GM19351 (cell line): ENCODE measurements around the gene BLOC1S4.
"Not testable (repeated sequence)": the region's sequence is repeated elsewhere in the genome, so short reads cannot be mapped to it uniquely, and the experiment has no call there.

Source experiments
- ATAC-seq: cut with Tn5 transposase; IDR thresholded peaks from one replicate; pipeline ENCODE4 v1.9.1; 2021; ENCODE audit warnings: mild to moderate bottlenecking, moderate library complexity; ENCODE audit not compliant: unreplicated experiment

Gene BLOC1S4

GRCh38 chr4:6734165-6734786 lies 18.3 kb downstream of the BLOC1S4 start:
- no peak for ATAC-seq

DNA sequence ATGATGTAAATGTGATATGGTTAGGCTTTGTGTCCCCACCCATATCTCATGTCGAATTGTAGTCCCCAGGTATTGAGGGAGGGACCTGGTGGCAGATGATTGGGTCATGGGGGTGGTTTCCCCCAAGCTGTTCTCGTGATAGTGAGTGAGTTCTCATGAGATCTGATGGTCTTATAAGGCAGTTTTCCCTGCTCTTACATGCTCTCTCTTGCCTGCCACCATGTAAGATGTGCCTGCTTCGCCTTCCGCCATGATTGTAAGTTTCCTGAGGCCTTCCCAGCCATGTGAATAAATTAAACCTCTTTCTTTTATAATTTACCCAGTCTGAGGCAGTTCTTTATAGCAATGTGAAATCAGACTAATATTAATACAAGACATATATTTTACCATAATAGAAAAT lies 23.9 kb downstream of the BLOC1S4 start:
- ATAC-seq: no peak

DNA sequence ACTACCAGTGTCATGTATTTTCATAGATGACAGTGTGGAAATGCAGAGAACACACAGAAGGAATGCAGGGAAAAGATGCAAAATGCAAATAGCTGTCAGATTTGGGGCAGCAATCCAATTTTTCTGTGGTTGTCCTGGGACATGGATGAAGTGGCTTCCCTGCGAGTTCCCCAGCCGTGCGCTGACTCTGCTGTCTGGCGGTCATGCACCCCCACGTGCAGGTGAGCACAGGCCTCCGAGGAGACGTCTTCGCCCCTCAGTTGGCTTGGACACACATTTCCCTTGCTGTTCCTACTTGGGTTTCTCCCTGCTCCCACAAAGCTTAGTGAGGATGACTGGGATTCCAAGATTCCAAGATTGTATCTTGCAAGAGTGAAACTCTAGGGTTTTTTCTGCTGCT lies 24.4 kb downstream of the BLOC1S4 start:
- ATAC-seq: no peak

DNA sequence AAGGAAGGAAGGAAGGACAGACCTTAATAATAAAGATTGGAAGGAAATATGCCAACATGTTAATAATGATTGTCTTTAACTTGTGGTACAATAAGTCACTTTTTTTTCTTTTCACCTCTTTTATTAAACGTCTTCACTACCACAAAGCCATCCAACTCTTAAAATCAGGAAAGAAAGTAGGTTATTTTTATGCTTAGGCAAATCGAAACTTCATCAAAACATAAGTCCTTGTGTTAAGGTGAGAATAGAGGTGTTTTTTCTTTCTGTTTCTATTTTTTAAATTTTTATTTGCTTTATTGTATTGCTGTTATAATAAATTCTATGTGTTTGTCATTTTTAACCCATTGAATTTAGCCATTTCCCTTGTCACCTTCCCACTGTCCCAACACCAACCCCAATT lies 26.5 kb downstream of the BLOC1S4 start:
- ATAC-seq: no peak

DNA sequence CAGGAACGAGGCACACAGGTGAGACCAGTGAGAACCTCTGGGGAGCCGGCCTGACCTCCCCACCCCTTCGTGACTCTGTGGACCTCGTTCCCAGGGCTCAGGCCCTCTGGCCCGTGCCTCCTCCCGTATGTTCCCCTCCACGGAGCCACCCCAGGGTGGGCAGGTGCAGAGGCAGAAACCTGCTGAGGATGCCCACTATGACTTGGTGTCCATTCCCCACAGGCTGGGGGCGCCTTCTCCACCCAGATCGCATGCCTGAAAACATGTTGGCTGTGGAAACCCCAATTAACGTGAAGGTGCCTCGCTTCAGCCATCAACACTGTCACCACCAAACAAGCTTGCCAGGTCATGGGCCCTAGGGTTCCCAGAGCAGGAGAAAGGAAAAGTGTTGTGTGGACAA lies 27.0 kb downstream of the BLOC1S4 start:
- ATAC-seq: no peak

- no peak for ATAC-seq
Measured at GRCh38 chr4:6746721-6747293, 30.8 kb downstream of the BLOC1S4 start.

GRCh38 chr4:6747294-6748051 lies 31.5 kb downstream of the BLOC1S4 start:
- no peak for ATAC-seq

DNA sequence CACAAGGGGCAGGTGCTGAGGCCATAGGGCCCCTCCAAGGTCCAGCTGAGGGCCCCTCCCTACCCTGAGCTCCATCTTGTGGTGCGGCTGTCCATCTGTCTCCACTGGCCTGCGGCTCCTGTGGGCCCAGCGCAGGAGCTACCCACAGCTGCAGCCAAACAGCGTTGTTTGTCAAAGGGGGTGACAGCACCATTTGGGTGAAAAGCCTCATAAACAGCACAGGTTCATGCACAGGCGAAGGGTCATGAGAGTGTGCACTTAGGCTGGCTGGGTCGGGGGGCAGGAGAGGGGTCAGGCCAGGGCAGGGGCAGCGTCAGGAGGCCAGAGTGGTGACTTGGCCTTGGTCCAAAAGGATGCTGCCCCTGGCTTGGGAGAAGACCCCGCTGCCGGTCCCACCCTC lies 32.3 kb downstream of the BLOC1S4 start:
- no peak for ATAC-seq

- ATAC-seq: no peak
Measured at GRCh38 chr4:6749340-6750171, 33.6 kb downstream of the BLOC1S4 start.

DNA sequence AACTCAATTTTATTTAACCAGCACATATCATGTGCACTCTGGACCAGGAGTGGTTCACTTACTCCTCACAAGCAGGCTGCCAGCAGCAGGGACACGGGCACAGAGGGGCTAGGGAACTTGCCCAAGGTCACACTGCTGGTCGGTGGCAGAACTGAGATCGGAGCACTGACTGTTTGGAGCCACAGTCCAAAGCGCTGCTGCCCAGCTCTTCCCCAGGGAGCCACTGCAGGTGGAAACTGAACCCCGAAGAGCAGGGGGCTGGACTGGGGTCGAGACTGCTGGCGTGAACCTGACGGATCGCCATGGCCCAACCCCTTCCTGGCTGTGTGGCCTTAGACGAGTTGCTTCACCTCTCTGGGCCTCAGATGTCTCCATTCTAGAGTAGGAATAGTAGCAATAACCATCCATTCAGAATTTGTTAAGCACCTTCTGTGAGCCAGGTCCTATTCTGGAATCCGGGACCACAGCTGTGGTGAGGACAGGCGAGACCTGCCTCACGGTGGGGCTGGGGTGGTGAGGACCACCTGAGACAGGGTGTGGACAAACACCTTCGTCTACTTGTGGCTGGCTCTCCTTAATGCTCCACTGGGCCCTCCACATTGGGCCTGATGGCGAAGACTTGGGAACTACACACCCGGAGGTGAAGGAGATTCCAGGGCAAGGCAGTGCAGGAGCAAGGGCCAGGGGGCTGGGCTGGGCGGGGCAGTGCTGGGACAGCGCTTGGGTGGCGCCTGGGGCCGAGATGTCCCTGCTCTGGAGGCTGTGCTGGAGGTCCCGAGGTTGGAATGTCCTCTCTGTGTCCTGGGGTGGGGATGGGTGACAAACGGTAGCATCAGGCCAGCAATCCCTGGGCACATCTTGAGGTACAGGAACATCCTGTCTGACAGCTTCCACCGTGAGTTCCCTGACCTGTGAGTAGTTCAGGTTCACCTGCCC lies 34.6 kb downstream of the BLOC1S4 start:
- ATAC-seq: no peak

DNA sequence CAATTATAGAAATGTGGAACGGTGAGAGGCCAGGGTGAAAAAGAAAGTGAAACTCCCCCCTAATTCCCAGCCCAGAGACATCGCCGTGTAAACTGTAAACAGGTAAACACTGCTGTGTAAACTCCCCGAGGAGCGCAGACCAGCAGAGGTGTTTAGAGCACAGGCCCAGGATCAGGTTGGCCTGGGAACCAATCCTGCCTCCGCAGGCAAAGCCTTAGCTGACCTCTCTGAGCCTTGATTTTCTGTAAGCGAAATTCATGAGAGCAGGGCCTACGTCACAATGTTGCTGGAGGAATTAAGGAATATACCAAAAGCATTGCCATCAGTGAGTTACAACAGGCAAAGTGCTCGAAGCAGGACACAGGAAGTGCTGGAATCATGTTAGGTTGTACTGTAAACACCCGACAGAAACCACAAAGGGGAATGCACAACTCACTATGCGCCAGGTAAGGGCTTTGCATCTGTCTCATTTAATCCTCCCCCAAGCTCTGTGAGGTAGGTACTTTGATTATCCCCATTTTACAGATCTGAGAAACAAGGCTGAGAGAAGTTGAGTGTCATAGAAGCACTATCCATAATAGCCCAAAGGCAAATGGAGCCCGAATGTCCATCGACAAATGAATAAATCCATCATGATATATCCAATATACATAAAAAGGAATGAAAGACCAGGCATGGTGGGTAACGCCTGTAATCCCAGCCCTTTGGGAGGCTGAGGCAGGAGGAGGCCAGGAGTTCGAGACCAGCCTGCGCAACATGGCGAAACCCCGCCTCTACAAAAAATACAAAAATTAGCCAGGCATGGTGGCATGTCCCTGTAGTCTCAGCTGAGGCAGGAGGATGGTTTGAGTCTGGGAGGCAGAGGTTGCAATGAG lies 35.9 kb downstream of the BLOC1S4 start:
- ATAC-seq: no peak

DNA sequence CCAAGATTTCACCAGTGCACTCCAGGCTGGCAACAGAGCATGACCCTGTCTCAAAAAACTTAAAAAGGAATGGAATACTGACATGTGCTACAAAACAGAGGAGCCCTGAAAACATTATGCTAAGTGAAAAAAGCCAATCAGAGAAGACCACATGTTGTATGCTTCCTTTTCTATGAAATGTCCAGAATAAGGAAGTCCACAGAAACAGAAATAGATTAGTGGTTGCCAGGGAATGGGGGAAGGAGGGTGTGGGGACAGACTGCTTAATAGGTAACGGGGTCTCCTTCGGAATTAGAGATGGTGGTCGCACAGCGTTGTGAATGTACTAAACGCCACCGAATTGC lies 36.5 kb downstream of the BLOC1S4 start:
- no peak for ATAC-seq

- ATAC-seq: no peak
Measured at GRCh38 chr4:6753103-6753560, 37.2 kb downstream of the BLOC1S4 start.

GRCh38 chr4:6753891-6754290 lies 37.9 kb downstream of the BLOC1S4 start:
- ATAC-seq: no peak

- ATAC-seq: no peak
Measured at GRCh38 chr4:6754481-6755087, 38.6 kb downstream of the BLOC1S4 start.

DNA sequence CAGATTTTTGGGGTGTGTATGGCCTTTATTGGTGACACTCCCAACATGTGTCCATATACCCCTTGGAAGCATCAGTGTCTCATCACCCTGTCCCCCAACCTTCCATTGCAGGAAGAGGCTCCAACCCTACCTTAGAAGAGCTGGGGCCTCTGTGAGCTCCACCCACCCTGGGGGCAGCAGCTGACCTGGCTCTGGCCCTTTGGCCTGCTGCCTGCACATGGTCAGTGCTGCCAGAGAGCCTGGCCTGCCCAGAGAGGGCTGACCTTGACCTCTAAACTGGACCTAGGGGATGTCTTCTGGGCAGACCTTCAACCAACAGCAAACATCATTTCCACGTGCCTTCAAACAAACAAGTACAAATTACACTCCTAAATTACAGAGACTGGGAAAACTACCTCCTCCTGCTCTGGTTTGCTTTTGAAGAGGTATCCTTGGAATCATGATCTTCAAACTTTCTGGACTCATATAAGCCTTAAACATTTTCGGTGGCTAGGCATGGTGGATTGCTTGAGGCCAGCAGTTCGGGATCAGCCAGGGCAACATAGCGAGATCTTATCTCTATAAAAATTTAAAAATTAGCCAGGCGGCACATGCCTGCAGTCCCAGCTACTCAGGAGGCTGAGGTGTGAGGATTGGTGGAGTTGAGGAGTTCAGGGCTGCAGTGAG lies 39.2 kb downstream of the BLOC1S4 start:
- ATAC-seq: no peak

- ATAC-seq: not testable (repeated sequence)
Measured at GRCh38 chr4:6756345-6756744, 40.4 kb downstream of the BLOC1S4 start.

GRCh38 chr4:6758728-6759127 lies 42.8 kb downstream of the BLOC1S4 start:
- no peak for ATAC-seq
